ENCODE results near the gene GRK3. TPM values are rescaled to one million over a fixed set of nuclear protein-coding genes. Genes with fewer than 3 reads are reported as not detected.

Gene GRK3
- total RNA-seq, 4 donors from 2014 or later: 7.6 to 10.7 (median 8.8) TPM

- WGBS, 2 donors: 92% methylated on average over 2 of the region's 2 CpGs
- intact Hi-C loops (cut with DNase I): no loop called here
- H3K27me3 ChIP-seq: no peaks in the 10 kb centered on the region
- H3K4me1 ChIP-seq: no peaks in the 10 kb centered on the region
- no peak for DNase-seq
- no peaks in the 10 kb centered on the region for H3K9me3 ChIP-seq
- no peaks in the 10 kb centered on the region for H3K36me3 ChIP-seq
- H3K4me3 ChIP-seq (replicated peaks in 1 of 3): no peak overlapping the region
- no peak overlapping the region for H3K27ac ChIP-seq
- TF ChIP-seq CTCF (IDR thresholded peaks at IDR 0.05) (no peak), POLR2A (IDR thresholded peaks at IDR 0.05) (no peak)
Observed at GRCh38 chr22:25765016-25765367, 200.5 kb downstream of the GRK3 start.

- intact Hi-C loops (cut with DNase I): no loop called here
- 75 to 77% methylated on average over 4 of the region's 4 CpGs for WGBS, 2 donors
- no peaks in the 10 kb centered on the region for H3K9me3 ChIP-seq
- no peak for DNase-seq
- no peak overlapping the region for H3K27ac ChIP-seq
- no peaks in the 10 kb centered on the region for H3K4me1 ChIP-seq
- TF ChIP-seq CTCF (IDR thresholded peaks at IDR 0.05) (no peak), POLR2A (IDR thresholded peaks at IDR 0.05) (no peak)
- H3K4me3 ChIP-seq (replicated peaks in 1 of 3): no peak overlapping the region
- H3K36me3 ChIP-seq: no peaks in the 10 kb centered on the region
- no peaks in the 10 kb centered on the region for H3K27me3 ChIP-seq
Observed at GRCh38 chr22:25765801-25766200, 201.3 kb downstream of the GRK3 start.

- intact Hi-C loops (cut with DNase I): no loop called here
- Histone ChIP-seq H3K27me3 (no peaks in the 10 kb centered on the region), H3K27ac (no peak overlapping the region), H3K4me1 (no peaks in the 10 kb centered on the region), H3K36me3 (no peaks in the 10 kb centered on the region), H3K9me3 (no peaks in the 10 kb centered on the region), H3K4me3 (replicated peaks in 1 of 3) (no peak overlapping the region)
- 95 to 96% methylated on average over 3 of the region's 3 CpGs for WGBS, 2 donors
- no peak for DNase-seq
- TF ChIP-seq POLR2A (IDR thresholded peaks at IDR 0.05) (no peak), CTCF (IDR thresholded peaks at IDR 0.05) (no peak)
Observed at GRCh38 chr22:25766418-25766817, 201.9 kb downstream of the GRK3 start.

- no peaks in the 10 kb centered on the region for H3K27me3 ChIP-seq
- no peaks in the 10 kb centered on the region for H3K36me3 ChIP-seq
- intact Hi-C loops (cut with DNase I): loop anchor here (10.0 kb wide), 1 partner anchor 536 kb away; no protein-coding TSS in a partner anchor
- no peak overlapping the region for H3K4me3 ChIP-seq (replicated peaks in 1 of 3)
- H3K27ac ChIP-seq: no peak overlapping the region
- TF ChIP-seq CTCF (IDR thresholded peaks at IDR 0.05) (no peak), POLR2A (IDR thresholded peaks at IDR 0.05) (no peak)
- 93 to 96% methylated on average over 4 of the region's 4 CpGs for WGBS, 2 donors
- DNase-seq: no peak
- no peaks in the 10 kb centered on the region for H3K4me1 ChIP-seq
- H3K9me3 ChIP-seq: no peaks in the 10 kb centered on the region
Observed at GRCh38 chr22:25770333-25770732, 205.9 kb downstream of the GRK3 start.

- intact Hi-C loops (cut with DNase I): loop anchor here (2.0 to 10.0 kb wide), 2 partner anchors 309 to 537 kb away; no protein-coding TSS in a partner anchor
Observed at GRCh38 chr22:25772288-25772687, 207.8 kb downstream of the GRK3 start.

More at GRCh38 chr22:25772288-25772687, 207.8 kb downstream of the GRK3 start:
- no peak for DNase-seq
- Histone ChIP-seq H3K4me3 (replicated peaks in 1 of 3) (no peak overlapping the region), H3K27me3 (no peaks in the 10 kb centered on the region), H3K27ac (no peak overlapping the region), H3K36me3 (no peaks in the 10 kb centered on the region), H3K4me1 (no peaks in the 10 kb centered on the region), H3K9me3 (no peaks in the 10 kb centered on the region)
- no peak for TF ChIP-seq POLR2A (IDR thresholded peaks at IDR 0.05)
- TF ChIP-seq CTCF (IDR thresholded peaks at IDR 0.05): no peak
- 58 to 87% methylated on average over 6 of the region's 9 CpGs for WGBS, 2 donors

All from thyroid gland (tissue), 4 donors.